ENCODE results near the gene SREBF2.

The SREBF2 gene

GRCh38 chr22:41826430-41827383, 6.2 kb upstream of the SREBF2 start:
- no peak for DNase-seq (ENCODE audit: low read depth in 1 of 2, low spot score in 1 of 2)
- no peaks in the 10 kb centered on the region for H3K27me3 ChIP-seq (ENCODE audit: insufficient read depth, poor library complexity, severe bottlenecking)
- TF ChIP-seq SPI1 (IDR thresholded peaks at IDR 0.05; ENCODE audit: borderline replicate concordance, low read depth) (no peak), GABPA (IDR thresholded peaks at IDR 0.05; ENCODE audit: low read depth) (no peak), POLR2AphosphoS5 (IDR thresholded peaks at IDR 0.05; ENCODE audit: low read depth) (no peak), CTCF (IDR thresholded peaks at IDR 0.05; ENCODE audit: insufficient read depth, low read length) (no peak)
- TF ChIP-seq, protein P1, sequence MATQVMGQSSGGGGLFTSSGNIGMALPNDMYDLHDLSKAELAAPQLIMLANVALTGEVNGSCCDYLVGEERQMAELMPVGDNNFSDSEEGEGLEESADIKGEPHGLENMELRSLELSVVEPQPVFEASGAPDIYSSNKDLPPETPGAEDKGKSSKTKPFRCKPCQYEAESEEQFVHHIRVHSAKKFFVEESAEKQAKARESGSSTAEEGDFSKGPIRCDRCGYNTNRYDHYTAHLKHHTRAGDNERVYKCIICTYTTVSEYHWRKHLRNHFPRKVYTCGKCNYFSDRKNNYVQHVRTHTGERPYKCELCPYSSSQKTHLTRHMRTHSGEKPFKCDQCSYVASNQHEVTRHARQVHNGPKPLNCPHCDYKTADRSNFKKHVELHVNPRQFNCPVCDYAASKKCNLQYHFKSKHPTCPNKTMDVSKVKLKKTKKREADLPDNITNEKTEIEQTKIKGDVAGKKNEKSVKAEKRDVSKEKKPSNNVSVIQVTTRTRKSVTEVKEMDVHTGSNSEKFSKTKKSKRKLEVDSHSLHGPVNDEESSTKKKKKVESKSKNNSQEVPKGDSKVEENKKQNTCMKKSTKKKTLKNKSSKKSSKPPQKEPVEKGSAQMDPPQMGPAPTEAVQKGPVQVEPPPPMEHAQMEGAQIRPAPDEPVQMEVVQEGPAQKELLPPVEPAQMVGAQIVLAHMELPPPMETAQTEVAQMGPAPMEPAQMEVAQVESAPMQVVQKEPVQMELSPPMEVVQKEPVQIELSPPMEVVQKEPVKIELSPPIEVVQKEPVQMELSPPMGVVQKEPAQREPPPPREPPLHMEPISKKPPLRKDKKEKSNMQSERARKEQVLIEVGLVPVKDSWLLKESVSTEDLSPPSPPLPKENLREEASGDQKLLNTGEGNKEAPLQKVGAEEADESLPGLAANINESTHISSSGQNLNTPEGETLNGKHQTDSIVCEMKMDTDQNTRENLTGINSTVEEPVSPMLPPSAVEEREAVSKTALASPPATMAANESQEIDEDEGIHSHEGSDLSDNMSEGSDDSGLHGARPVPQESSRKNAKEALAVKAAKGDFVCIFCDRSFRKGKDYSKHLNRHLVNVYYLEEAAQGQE (IDR thresholded peaks at IDR 0.05; ENCODE audit: insufficient replicate concordance, low read depth), result no peak
- no peak overlapping the region for H3K27ac ChIP-seq (replicated peaks)
- H3K4me3 ChIP-seq (replicated peaks; ENCODE audit: insufficient read depth, low read length), result no peak overlapping the region

DNA sequence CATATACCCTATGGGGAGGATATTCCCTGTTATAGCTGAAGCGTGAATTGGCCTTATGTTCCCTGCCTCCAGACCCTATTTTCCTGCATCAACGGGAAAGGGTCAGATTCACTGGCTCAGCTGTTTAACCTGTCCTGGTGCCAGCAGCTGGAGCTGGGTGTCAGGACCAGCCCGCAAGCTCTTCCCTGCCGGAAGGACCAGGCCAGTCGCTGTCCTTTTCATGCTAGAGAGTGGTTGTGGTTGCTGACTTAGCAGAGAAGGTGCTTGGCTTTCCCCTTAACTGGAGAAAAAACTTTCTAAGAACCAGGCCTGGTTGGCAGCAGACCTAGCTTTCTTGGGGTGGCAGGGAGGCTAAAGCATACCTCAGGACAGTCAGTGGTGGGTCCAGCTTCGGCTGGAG, 5.2 kb upstream of the SREBF2 start:
- Histone ChIP-seq H3K27ac (replicated peaks) (no peak overlapping the region), H3K4me3 (replicated peaks; ENCODE audit: insufficient read depth, low read length) (no peak overlapping the region), H3K27me3 (ENCODE audit: insufficient read depth, poor library complexity, severe bottlenecking) (no peaks in the 10 kb centered on the region)
- TF ChIP-seq GABPA (IDR thresholded peaks at IDR 0.05; ENCODE audit: low read depth) (no peak), POLR2AphosphoS5 (IDR thresholded peaks at IDR 0.05; ENCODE audit: low read depth) (no peak), CTCF (IDR thresholded peaks at IDR 0.05; ENCODE audit: insufficient read depth, low read length) (no peak), SPI1 (IDR thresholded peaks at IDR 0.05; ENCODE audit: borderline replicate concordance, low read depth) (no peak)
- TF ChIP-seq, protein P1 (IDR thresholded peaks at IDR 0.05; ENCODE audit: insufficient replicate concordance, low read depth), result no peak
- no peak for DNase-seq (ENCODE audit: low read depth in 1 of 2, low spot score in 1 of 2)

- DNase-seq (ENCODE audit: low read depth in 1 of 2, low spot score in 1 of 2), result no peak
- H3K27me3 ChIP-seq (ENCODE audit: insufficient read depth, poor library complexity, severe bottlenecking), result no peaks in the 10 kb centered on the region
- H3K4me3 ChIP-seq (replicated peaks; ENCODE audit: insufficient read depth, low read length), result no peak overlapping the region
- TF ChIP-seq, protein P1 (IDR thresholded peaks at IDR 0.05; ENCODE audit: insufficient replicate concordance, low read depth), result no peak
- TF ChIP-seq SPI1 (IDR thresholded peaks at IDR 0.05; ENCODE audit: borderline replicate concordance, low read depth) (no peak), POLR2AphosphoS5 (IDR thresholded peaks at IDR 0.05; ENCODE audit: low read depth) (0 out of 2 replicates have a peak, but pooled peaks have one; percentile 13)
- H3K27ac ChIP-seq (replicated peaks), result no peak overlapping the region
These were observed 4.4 kb upstream of the SREBF2 start for GRCh38 chr22:41828516-41828915.

Measured in HL-60 (cell line).